ENCODE data around the gene TTLL5.

DNA sequence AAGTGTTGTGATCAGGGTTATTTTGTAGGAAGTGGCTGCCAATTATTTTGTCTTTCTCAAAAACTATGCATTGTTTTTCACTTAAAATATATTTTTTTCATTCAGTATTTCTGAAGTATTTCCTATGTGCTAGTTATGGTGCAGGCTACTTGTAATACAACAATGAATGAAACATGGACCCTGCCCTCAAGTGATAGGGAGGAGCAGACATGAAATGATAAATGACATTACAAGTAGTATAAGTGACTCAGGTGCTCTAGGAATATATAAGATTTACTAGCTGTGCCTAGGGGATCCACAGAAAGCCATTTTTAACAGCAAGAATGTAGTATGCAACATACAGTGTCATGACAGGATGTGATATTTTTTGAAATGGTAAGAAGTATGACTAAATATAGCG is 65.3 kb downstream of the TTLL5 start:
- TF ChIP-seq EZH2 (IDR thresholded peaks at IDR 0.05; ENCODE audit: borderline replicate concordance, low read length), result no peak
- TF ChIP-seq, protein P1, sequence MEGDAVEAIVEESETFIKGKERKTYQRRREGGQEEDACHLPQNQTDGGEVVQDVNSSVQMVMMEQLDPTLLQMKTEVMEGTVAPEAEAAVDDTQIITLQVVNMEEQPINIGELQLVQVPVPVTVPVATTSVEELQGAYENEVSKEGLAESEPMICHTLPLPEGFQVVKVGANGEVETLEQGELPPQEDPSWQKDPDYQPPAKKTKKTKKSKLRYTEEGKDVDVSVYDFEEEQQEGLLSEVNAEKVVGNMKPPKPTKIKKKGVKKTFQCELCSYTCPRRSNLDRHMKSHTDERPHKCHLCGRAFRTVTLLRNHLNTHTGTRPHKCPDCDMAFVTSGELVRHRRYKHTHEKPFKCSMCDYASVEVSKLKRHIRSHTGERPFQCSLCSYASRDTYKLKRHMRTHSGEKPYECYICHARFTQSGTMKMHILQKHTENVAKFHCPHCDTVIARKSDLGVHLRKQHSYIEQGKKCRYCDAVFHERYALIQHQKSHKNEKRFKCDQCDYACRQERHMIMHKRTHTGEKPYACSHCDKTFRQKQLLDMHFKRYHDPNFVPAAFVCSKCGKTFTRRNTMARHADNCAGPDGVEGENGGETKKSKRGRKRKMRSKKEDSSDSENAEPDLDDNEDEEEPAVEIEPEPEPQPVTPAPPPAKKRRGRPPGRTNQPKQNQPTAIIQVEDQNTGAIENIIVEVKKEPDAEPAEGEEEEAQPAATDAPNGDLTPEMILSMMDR (conservative IDR thresholded peaks at IDR 0.05 in 1 of 2, IDR thresholded peaks at IDR 0.05 in 1 of 2; ENCODE audit: extremely low read depth in 1 of 2, insufficient read depth in 1 of 2, low read depth in 1 of 2, low read length in 2 of 2), result no peak
